GM21786 (cell line): Measurements from ENCODE around the gene IL7R.

Experiments used
- ATAC-seq: cut with Tn5 transposase; IDR thresholded peaks from one replicate; pipeline ENCODE4 v1.9.1; 2021; ENCODE audit not compliant: unreplicated experiment

IL7R gene, protein sequence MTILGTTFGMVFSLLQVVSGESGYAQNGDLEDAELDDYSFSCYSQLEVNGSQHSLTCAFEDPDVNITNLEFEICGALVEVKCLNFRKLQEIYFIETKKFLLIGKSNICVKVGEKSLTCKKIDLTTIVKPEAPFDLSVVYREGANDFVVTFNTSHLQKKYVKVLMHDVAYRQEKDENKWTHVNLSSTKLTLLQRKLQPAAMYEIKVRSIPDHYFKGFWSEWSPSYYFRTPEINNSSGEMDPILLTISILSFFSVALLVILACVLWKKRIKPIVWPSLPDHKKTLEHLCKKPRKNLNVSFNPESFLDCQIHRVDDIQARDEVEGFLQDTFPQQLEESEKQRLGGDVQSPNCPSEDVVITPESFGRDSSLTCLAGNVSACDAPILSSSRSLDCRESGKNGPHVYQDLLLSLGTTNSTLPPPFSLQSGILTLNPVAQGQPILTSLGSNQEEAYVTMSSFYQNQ

DNA sequence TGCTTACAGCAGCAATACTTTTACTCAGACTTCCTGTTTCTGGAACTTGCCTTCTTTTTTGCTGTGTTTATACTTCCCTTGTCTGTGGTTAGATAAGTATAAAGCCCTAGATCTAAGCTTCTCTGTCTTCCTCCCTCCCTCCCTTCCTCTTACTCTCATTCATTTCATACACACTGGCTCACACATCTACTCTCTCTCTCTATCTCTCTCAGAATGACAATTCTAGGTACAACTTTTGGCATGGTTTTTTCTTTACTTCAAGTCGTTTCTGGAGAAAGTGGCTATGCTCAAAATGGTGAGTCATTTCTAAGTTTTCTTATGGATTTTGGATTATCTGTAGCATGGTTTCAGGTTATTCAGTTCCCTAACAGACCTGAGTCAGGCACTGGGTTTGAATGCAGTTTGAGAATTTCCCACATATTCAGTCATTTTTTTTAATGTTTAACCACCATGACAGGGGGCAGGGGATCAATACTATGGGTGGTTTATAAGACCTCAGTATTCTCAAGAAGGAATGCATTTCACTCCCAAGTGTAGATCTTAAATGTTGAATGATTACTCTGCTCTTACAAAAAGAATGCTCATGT, at the start of gene IL7R:
IL7R (plus strand) TSS at position 127 of the 587 bp plus-strand sequence; CDS start at position 214, 87 bp downstream.
- no peak for ATAC-seq

DNA sequence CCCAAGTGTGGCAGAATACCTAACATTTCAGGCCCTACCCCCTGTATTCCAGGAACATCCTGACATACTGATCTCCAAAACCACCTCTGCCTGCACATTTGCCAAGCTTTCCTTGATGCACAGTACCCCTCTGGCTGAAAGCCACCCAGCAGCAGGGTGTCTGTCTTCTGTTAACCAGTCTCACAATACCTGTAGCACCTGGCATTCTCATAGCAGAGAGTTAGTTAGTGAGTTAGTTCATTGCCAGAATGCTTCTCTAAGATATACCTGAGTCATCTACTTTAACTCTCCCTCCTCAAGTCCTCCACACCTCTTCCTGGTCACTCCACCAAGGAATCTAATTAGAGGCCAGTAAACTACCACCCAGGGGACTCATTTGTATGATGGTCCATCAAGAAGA, 46.1 kb upstream of the IL7R start:
- ATAC-seq, result no peak

DNA sequence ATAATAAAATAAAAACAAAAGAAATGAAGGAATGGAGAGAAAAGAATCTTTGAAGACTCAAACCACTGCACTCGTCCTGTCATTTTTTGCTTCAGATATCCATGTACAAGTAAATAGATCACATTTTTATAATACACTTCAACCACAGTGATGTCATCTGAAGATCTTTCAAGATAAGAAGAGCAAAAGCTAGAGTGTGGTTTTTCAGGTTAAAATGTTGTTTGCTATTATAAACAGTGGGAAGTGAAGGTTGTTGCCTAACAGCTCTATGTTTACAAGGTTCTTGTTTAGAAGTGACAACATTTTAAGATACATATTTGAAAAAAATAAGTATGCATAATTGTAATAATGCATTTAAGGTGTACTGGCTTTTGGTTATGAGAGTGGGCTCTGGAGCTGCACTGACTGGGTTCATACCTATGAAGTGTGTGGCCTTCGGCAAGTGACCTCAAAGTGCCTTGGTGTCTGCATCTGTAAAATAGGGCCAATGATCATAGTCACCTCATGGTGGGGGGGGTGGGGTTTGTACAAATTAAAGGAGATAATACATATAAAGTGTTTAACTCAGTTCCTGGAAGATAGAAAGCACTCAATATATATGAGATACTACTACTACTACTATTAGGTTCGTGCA, 45.5 kb upstream of the IL7R start:
- ATAC-seq, result no peak

DNA sequence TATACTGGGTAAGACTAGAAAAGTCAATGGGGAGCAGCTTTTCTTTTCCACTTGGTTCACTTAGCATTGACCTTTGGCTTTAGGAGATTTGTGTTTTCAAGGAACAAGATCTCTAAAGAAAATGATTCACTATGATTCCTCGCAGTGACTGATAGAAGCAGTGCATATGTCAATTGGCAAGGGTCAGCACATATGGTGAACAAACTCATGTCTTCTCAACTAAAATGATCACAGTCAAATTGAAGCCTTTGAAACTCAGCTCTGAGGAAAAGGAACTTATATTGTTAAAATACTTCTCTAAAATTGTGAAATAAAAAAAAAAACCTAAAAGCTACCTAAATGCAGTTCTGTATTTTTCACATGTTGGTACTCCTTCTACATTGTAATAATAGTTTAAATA, 43.2 kb upstream of the IL7R start:
- ATAC-seq, result no peak

DNA sequence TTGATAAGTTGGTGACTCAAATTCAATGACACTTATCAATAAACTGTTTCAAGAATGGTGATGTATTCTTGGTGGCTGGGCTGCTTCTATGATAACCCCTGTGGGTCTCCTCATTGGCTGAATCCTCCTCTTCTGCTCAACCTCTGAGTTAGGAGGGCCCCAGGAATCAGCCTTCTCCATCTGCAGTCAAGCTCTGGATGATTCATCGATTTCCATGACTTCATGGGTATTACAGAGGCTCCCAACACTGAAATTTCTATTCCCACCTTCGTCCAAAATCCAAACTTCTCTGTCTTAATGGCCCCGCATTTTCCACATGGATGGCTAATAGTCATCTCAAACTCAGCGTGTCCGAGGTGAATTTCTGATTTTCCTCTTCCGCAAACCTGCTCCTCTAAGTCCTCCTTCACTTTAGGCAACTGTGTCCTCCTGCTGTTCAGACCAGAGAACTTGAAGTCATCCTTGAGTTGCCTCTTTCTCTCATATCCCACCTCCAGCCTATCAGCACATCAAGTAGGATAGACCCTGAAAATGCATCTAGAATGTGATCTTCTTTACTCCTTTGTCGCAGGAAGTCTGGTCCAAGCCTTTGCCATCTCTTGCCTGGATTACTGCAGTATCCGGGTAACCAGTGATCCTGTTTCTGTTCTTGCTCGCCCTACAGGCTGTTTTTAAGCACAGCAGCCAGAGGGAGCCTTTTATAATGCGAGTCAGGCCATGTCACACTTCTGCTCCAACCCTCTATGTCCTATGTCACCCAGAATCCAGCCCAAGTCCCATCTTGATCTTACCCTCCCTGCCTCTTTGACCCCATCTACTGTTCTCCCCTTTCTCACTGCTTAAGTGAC, 41.4 kb upstream of the IL7R start:
- ATAC-seq, result no peak

DNA sequence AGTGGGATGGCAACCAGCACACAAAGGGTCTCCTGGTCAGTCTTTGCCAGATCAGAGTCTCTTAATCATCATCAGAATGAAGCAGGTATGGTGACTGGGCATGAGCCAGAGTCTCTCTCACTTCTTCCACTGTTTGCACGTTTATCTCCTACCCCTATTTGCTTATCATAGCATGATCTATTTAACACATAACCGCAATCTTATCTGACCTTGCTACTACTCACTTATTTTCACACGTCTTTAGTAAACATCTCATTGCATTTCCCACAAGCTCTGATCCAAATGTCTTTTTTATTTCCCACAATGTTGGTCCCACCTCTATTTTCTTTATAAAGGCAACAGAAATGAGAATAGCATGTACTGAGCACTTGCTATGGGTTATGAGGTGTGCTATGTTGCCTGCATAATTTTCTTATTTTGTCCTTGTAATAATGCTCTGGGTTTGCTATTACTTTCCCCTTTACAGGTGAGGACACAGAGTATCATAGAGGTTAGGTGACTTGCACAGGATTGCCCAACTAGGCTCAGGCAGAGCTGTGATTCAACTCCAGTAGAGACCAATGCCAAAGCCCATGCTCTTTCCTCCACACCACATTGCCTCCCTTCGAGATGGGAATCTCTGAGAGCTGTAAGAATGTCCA, 39.7 kb upstream of the IL7R start:
- no peak for ATAC-seq

DNA sequence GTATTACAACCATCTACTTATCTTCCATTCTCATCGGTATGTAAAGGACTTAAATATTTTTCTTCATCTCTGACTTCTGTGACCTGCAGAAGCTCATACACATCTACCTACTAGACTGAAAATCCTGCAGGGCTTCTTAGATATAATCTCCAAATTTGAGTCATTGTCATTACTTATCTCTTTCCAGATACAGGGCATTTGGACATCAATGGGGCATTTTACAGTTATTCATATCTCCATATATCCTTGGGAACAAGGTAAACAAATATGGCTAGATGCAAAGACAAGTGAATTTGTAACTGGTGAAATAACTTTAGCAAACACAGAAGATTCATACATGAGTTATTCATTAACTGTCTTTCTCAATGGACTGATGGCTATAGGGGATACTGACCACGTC, 37.7 kb upstream of the IL7R start:
- ATAC-seq, result no peak

DNA sequence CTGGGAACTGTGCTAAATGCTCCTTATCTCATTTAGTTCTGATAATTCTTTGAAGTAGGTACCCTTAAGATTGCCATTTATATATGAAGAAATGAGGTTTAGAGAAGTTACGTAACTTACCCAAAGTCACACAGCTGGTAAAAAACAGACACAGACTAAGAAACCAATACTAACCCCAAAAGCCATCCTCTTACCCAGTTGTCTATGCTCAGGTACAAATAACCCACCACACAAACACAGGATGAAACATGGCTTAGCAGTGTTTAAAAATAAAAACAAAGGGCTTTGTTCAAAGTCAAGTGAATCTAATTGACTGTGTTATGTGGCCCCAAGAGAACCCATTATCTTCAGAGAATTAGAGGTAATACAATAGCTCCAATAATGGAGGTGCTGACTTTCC, 37.0 kb upstream of the IL7R start:
- no peak for ATAC-seq

DNA sequence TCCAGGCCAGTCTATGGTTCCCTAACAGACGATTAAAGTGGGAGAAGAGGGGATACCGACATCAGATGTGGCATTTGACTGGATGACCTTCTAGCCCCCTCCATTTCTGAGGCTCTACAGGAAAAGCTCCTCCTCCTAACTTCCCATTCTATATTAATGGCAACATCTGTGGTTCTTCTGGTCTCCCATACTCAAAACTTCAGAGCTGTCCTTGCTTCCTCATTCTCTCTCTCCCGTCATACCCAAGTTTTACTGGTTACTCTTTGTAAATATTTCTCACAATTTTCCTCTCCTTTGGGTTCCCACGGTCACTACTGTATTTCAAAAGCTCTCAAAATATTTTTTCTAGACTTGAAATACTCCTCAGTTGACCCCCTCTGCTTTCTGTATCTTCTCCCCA, 36.0 kb upstream of the IL7R start:
- no peak for ATAC-seq

DNA sequence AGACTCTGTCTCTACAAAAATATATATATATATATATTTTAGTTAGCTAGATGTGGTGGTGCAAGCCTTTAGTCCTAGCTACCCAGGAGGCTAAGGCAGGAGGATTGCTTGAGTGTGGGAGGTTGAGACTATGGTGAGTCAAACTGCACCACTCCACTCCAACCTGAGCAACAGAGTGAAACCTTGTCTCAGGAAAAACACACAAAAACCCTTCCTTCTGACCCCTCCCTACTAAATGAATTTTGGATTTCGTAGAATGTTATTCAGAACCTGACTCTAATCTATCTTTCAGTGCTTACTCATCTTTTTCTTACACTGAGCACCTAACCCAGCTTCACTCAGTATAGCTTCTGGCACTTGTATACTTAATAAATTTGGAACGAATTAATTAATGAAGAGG, 35.2 kb upstream of the IL7R start:
- no peak for ATAC-seq

DNA sequence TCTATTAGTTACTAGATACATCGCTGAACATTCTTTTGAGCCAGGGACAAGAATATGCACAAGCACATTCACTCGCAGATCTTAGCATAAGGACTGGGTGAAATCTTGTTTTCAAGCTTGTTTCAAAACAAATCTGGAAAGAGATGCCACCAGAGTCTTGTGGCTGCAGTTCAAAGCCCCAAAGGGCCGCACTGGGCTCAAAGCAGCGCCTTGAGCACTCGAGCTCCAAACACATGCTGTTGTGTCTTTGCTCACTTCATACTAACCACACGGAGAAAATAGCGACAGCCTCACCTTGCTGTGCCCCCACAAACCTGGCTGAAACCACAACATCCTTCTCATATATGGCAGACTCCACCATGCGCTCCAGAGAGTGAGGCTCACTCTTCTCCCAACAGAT, 34.2 kb upstream of the IL7R start:
- ATAC-seq, result no peak

DNA sequence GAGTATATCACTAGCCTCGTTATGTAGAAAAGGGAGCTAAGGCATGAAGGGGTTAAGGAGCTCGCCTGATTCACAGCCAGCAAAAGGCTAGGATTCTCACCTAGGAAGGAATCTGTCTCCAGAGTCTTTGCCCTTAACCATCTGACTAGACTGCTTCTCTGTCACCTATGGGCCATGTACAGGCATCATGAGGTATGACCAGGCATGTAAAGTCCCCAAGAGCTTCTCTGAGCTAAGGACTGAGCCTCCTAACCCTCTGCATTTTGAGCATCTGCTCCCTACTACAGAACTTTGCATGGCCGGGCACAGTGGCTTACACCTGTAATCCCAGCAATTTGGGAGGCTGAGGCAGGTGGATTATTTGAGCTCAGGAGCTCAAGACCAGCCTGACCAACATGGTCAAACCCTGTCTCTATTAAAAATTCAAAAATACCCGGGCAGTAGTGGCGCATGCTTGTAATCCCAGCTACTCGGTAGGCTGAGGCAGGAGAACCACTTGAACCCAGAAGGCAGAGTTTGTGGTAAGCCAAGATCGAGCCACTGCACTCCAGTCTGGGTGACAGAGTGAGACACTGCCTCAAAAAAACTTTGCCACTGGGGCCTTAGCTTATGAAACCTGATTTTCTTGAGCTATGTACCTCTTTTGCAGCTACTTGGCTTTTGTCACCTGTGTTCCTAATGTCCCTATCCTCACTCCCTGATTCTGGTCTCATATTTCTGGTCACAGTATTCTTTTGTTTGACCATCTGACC, 33.2 kb upstream of the IL7R start:
- ATAC-seq, result no peak

DNA sequence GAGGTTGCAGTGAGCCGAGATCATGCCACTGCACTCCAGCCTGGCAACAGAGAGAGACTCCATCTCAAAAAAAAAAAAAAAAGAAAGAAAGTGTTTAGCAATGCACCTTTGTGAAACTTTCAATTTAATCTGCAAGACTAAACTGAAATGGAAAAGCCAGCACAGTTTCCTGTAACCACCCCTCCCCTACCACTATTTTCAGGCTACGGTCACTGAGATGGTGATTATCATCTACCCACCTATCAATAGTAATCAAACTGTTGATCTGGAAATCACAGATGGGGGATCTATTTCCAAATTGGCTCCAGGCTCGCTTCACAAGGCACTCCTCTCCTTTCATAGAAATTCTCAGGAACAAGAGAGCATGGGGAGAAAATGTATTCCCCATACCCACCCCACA, 30.6 kb upstream of the IL7R start:
- no peak for ATAC-seq

DNA sequence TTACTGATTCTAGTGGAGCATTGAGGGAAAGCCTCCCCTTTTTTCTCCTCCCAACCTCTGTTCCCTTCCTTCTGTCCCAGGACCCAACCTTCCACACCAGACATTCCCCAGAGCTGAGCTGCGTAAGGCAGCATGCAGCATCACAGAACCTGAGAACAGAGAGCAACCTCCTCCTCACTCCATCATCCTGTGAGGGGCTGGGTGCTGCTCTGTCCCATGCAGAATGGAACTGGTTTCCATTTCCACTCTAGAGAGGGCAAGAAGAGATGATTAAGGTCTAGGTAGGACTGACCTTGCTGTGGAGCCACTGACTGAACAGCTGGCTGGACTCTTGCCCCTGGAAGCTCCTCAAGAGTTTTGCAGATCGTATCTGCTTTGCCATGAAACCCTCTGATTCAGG, 30.1 kb upstream of the IL7R start:
- ATAC-seq, result no peak

DNA sequence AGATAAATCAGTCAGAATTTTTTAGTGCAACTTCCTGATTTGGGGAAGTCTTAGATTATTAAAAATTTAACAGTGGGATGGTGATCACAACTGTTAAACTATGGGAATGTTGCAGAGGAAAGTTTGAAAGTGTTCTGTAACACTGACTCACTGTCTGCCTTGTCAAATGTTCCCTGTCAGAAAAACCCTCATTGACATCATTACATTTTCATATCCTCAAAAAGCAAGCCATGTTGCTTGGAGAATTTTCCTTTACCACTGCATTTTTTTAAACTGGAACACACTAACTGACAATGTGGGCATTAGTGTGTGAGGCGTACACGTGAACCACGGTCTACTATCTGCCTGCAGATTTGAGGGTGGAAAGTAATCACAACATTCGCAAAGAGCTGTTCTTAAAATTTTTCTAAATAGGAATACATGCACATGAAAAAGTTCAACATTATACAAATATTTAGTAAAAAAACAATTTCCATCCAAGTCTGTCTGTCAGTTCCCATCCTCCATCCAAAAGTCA, 28.6 kb upstream of the IL7R start:
- no peak for ATAC-seq

DNA sequence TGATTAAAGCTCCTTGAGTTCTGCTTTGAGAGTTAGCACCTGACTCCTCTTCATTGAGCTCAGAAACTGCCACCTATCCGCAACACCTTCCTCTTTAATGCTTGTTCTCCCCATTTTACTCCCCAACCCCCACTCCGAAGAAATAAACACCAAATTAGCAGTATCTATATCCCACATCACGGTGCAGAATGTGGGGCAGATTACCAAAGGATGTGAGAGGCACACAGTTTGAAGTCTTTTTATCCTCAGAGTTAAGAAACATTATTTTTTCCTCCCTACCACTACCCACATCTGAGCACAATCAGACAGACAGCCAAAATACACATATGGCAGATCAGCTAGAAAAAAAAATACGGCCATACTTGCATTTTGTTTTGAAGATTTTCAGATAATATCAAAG, 26.1 kb upstream of the IL7R start:
- no peak for ATAC-seq

DNA sequence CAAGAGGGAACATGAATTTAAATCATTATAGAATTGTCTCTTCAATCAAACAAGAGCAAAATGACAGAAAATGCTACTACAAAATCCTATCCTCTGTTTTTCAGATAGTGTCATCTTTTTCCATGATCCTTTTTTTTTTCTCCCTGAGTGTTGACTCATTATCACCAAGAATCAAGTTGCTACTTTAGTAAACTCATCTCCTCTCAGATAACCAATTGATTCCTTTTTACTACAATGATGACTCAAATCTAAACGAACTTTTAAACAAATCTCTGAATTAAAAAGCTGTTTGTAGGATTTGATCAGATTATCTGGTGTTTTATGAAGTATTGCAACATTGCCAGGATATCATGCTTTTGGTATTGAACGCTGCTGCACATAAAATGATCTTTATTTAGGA, 23.9 kb upstream of the IL7R start:
- no peak for ATAC-seq

DNA sequence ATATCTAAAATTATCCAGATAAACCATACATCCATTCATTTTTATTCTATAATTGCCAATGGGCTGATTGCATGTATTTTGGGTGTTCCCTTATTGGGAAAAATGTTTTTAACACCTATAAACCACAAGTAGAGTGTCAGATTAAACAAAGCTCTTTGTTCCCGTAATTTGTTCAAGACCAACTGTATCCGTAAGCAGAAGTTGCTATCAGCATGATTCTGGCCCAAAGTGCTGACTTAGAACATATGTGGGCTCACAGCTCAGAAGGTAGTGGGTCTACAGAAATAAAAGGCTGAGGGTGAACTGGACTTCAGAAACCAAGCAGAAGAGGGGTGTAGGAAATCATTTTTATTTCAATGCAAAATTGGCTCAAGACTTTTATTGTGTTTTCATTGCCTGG, 23.5 kb upstream of the IL7R start:
- ATAC-seq, result no peak

DNA sequence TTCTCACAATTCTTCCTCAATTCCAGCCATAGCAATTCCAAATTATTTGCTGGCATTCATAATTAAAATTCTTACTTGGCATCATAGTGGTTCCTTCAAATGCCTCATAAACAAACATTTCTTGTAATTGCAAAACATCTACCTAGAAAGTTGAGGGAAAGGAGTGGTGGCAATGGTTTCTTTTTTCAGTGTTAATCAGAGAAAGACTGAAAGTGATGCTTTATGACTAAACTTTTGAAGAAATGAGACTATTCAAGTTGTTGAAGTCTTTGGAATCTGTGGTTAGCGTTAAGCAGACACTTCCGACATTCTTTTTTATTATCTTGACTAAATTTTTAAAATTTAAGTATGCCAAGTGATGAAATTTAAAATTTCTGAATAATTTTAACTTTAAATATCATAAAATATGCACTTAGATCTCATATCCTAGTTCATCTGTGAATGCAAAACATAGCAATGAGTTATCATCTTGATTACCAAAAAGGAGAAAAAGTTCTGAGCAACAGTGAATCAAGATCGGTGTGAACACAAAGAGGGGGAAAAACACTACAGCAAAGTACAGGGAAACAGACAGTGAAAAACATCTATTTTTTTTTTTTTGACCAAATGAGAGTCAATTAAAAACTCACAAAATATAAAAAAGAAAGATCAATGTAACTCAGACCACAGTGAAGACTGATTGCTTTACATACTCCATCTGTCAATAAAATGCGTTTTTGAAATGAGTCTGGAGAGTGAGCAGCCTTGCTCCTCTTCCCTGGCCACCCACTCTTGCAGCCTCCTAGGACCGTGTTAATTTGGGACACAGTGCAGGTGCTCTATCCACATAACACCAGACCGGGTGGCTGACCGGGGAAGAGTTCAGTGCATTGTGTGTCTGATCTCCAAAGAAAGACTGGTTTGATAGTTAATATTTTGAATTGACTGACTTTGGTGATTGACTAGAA, 20.6 kb upstream of the IL7R start:
- ATAC-seq, result no peak
